ENCODE data around the gene INPP5F.

DNA sequence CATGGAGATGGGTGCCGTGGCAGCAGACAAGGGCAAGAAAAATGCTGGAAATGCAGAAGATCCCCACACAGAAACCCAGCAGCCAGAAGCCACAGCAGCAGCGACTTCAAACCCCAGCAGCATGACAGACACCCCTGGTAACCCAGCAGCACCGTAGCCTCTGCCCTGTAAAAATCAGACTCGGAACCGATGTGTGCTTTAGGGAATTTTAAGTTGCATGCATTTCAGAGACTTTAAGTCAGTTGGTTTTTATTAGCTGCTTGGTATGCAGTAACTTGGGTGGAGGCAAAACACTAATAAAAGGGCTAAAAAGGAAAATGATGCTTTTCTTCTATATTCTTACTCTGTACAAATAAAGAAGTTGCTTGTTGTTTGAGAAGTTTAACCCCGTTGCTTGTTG lies 48.7 kb upstream of the INPP5F start:
- TF ChIP-seq POLR2A (IDR thresholded peaks at IDR 0.05; ENCODE audit: low read depth, low read length) (no peak), POLR2AphosphoS5 (IDR thresholded peaks at IDR 0.05; ENCODE audit: low read depth, low read length) (no peak), TAF1 (IDR thresholded peaks at IDR 0.05; ENCODE audit: borderline replicate concordance, low read depth, low read length) (no peak)

All from GM12892 (cell line).